ENCODE results near the gene PIK3R6. TPM values are rescaled to one million over a fixed set of nuclear protein-coding genes. Genes with fewer than 3 reads are reported as not detected.
A peak's percentile ranks its signal among the peaks of the same experiment; 100 is the strongest.

The PIK3R6 gene
- total RNA-seq, 6 experiments from 2014 or later = 0.18 to 0.62 (median 0.25) TPM; not detected in 1

- Histone ChIP-seq H3K27me3 (no peaks in the 10 kb centered on the region), H3K4me1 (no peaks in the 10 kb centered on the region), H3K27ac (no peak overlapping the region), H3K36me3 (no peaks in the 10 kb centered on the region), H3K4me3 (no peak overlapping the region), H3K9me3 (no peaks in the 10 kb centered on the region)
- DNase-seq (peak in 1 of 3 donors; percentile 46), ATAC-seq (no peak)
- intact Hi-C loops (cut with DNase I) = no loop called here
- WGBS (ENCODE audit: insufficient coverage, low coverage, low lambda C conversion rate, missing lambda C conversion rate) = no CpG with 5 or more reads among the region's 7 CpGs
- no peak for TF ChIP-seq POLR2A (IDR thresholded peaks at IDR 0.05)
- no peak for TF ChIP-seq CTCF (IDR thresholded peaks at IDR 0.05)
Observed at GRCh38 chr17:8880466-8880865, 13.0 kb upstream of the PIK3R6 start.

GRCh38 chr17:8879410-8879809 lies 11.9 kb upstream of the PIK3R6 start:
- no peak overlapping the region for H3K4me3 ChIP-seq
- no peaks in the 10 kb centered on the region for H3K9me3 ChIP-seq
- no peak for ATAC-seq
- no peaks in the 10 kb centered on the region for H3K27me3 ChIP-seq
- DNase-seq = peak in 1 of 3 donors; percentile 8
- TF ChIP-seq CTCF (IDR thresholded peaks at IDR 0.05) = no peak
- no peak for TF ChIP-seq POLR2A (IDR thresholded peaks at IDR 0.05)
- 35% methylated on average over 4 of the region's 7 CpGs for WGBS (ENCODE audit: insufficient coverage, low coverage, low lambda C conversion rate, missing lambda C conversion rate)
- no peaks in the 10 kb centered on the region for H3K4me1 ChIP-seq
- no peaks in the 10 kb centered on the region for H3K36me3 ChIP-seq
- H3K27ac ChIP-seq = no peak overlapping the region
- intact Hi-C loops (cut with DNase I) = no loop called here

- Histone ChIP-seq H3K36me3 (no peaks in the 10 kb centered on the region), H3K27ac (no peak overlapping the region), H3K27me3 (no peaks in the 10 kb centered on the region), H3K4me1 (no peaks in the 10 kb centered on the region), H3K4me3 (no peak overlapping the region), H3K9me3 (no peaks in the 10 kb centered on the region)
- peak in 1 of 3 donors; percentile 18 for DNase-seq
- ATAC-seq = no peak
- intact Hi-C loops (cut with DNase I) = no loop called here
- no peak for TF ChIP-seq POLR2A (IDR thresholded peaks at IDR 0.05)
- TF ChIP-seq CTCF (IDR thresholded peaks at IDR 0.05) = no peak
- WGBS (ENCODE audit: insufficient coverage, low coverage, low lambda C conversion rate, missing lambda C conversion rate) = no CpG with 5 or more reads among the region's 4 CpGs
Observed at GRCh38 chr17:8877984-8878383, 10.5 kb upstream of the PIK3R6 start.

- TF ChIP-seq CTCF (IDR thresholded peaks at IDR 0.05) = no peak
- DNase-seq (peak in 1 of 3 donors; percentile 20), ATAC-seq (no peak)
- 57% methylated on average over 3 of the region's 5 CpGs for WGBS (ENCODE audit: insufficient coverage, low coverage, low lambda C conversion rate, missing lambda C conversion rate)
- no peak overlapping the region for H3K4me3 ChIP-seq
- no peaks in the 10 kb centered on the region for H3K4me1 ChIP-seq
- no peaks in the 10 kb centered on the region for H3K27me3 ChIP-seq
- intact Hi-C loops (cut with DNase I) = no loop called here
- H3K36me3 ChIP-seq = no peaks in the 10 kb centered on the region
- no peak overlapping the region for H3K27ac ChIP-seq
- no peaks in the 10 kb centered on the region for H3K9me3 ChIP-seq
Observed at GRCh38 chr17:8875957-8876356, 8.5 kb upstream of the PIK3R6 start.

GRCh38 chr17:8875436-8875835 lies 8.0 kb upstream of the PIK3R6 start:
- 78% methylated on average over 7 of the region's 12 CpGs for WGBS (ENCODE audit: insufficient coverage, low coverage, low lambda C conversion rate, missing lambda C conversion rate)

More at GRCh38 chr17:8875436-8875835, 8.0 kb upstream of the PIK3R6 start:
- H3K36me3 ChIP-seq = no peaks in the 10 kb centered on the region
- TF ChIP-seq POLR2A (IDR thresholded peaks at IDR 0.05) = no peak
- ATAC-seq (no peak), DNase-seq (peak in 1 of 3 donors; percentile 19)
- no peaks in the 10 kb centered on the region for H3K4me1 ChIP-seq
- H3K27me3 ChIP-seq = no peaks in the 10 kb centered on the region
- intact Hi-C loops (cut with DNase I) = no loop called here
- H3K4me3 ChIP-seq = no peak overlapping the region
- no peak overlapping the region for H3K27ac ChIP-seq
- no peaks in the 10 kb centered on the region for H3K9me3 ChIP-seq
